Measurements from ENCODE around the gene LYSMD3. TPM values are rescaled to one million over a fixed set of nuclear protein-coding genes. Genes with fewer than 3 reads are reported as not detected.

Gene LYSMD3
- total RNA-seq, 2 experiments from 2014 or later: 9.5 to 14.8 TPM

- no peak for TF ChIP-seq EZH2phosphoT487 (IDR thresholded peaks at IDR 0.05; ENCODE audit: borderline replicate concordance, low read depth, low read length)
- TF ChIP-seq CTCF (conservative IDR thresholded peaks at IDR 0.05; ENCODE audit: low read length): no peak
- Histone ChIP-seq H3K4me2 (ENCODE audit: low read length) (no peak overlapping the region), H3K27ac (ENCODE audit: low read depth, low read length, poor library complexity, severe bottlenecking) (no peak overlapping the region), H3K36me3 (ENCODE audit: insufficient read depth, low read length) (peaks cover 9% of the 10 kb centered on the region; the same call in 1 of the 2 replicates), H3K9me3 (ENCODE audit: low read length) (no peaks in the 10 kb centered on the region), H3K79me2 (ENCODE audit: insufficient read depth, low read depth, low read length) (no peaks in the 10 kb centered on the region), H3K4me1 (ENCODE audit: insufficient read depth, low read length, poor library complexity, severe bottlenecking) (peaks cover 3% of the 10 kb centered on the region), H2AFZ (ENCODE audit: low read length) (no peak overlapping the region), H3K9me2 (ENCODE audit: insufficient read depth, low read length) (no peaks in the 10 kb centered on the region), H4K20me1 (ENCODE audit: insufficient read depth, low read length) (no peaks in the 10 kb centered on the region), H3K4me3 (ENCODE audit: low read depth, low read length, poor library complexity, severe bottlenecking) (no peak overlapping the region)
- no TSS peak for BruUV-seq (replicated peaks)
- POLR2A ChIA-PET: interaction anchor here (0.6 to 1.7 kb wide), 2 partner anchors 12 to 25 kb away, joined by 3 to 4 read pairs; no protein-coding TSS in a partner anchor
- intact Hi-C loops (cut with micrococcal nuclease; ENCODE audit: unreplicated experiment): no loop called here
- CTCF ChIA-PET (ENCODE audit: unreplicated experiment): no interaction called here
- no peak for DNase-seq (ENCODE audit: low spot score)
Observed at GRCh38 chr5:90503596-90503995, 25.8 kb downstream of the LYSMD3 start.

- no peak for TF ChIP-seq CTCF (conservative IDR thresholded peaks at IDR 0.05; ENCODE audit: low read length)
- no peak for TF ChIP-seq EZH2phosphoT487 (IDR thresholded peaks at IDR 0.05; ENCODE audit: borderline replicate concordance, low read depth, low read length)
- Histone ChIP-seq H3K4me3 (ENCODE audit: low read depth, low read length, poor library complexity, severe bottlenecking) (no peak overlapping the region), H3K36me3 (ENCODE audit: insufficient read depth, low read length) (peaks cover 48% of the 10 kb centered on the region), H3K4me1 (ENCODE audit: insufficient read depth, low read length, poor library complexity, severe bottlenecking) (no peaks in the 10 kb centered on the region), H3K9me3 (ENCODE audit: low read length) (peaks cover 8% of the 10 kb centered on the region; the same call in 1 of the 2 replicates), H4K20me1 (ENCODE audit: insufficient read depth, low read length) (no peaks in the 10 kb centered on the region), H3K9me2 (ENCODE audit: insufficient read depth, low read length) (no peaks in the 10 kb centered on the region), H3K27ac (ENCODE audit: low read depth, low read length, poor library complexity, severe bottlenecking) (no peak overlapping the region), H3K4me2 (ENCODE audit: low read length) (no peak overlapping the region), H2AFZ (ENCODE audit: low read length) (no peak overlapping the region), H3K79me2 (ENCODE audit: insufficient read depth, low read depth, low read length) (no peaks in the 10 kb centered on the region)
- CTCF ChIA-PET (ENCODE audit: unreplicated experiment): no interaction called here
- DNase-seq (ENCODE audit: low spot score): no peak
- intact Hi-C loops (cut with micrococcal nuclease; ENCODE audit: unreplicated experiment): no loop called here
- no TSS peak for BruUV-seq (replicated peaks)
- POLR2A ChIA-PET: no interaction called here
Observed at GRCh38 chr5:90495146-90495545, 34.2 kb downstream of the LYSMD3 start.

- H3K4me3 ChIP-seq (ENCODE audit: low read depth, low read length, poor library complexity, severe bottlenecking): no peak overlapping the region
- no TSS peak for BruUV-seq (replicated peaks)
- no peaks in the 10 kb centered on the region for H4K20me1 ChIP-seq (ENCODE audit: insufficient read depth, low read length)
- H3K36me3 ChIP-seq (ENCODE audit: insufficient read depth, low read length): peaks cover 48% of the 10 kb centered on the region
- no peak for DNase-seq (ENCODE audit: low spot score)
- intact Hi-C loops (cut with micrococcal nuclease; ENCODE audit: unreplicated experiment): no loop called here
- no peaks in the 10 kb centered on the region for H3K79me2 ChIP-seq (ENCODE audit: insufficient read depth, low read depth, low read length)
- ChIA-PET POLR2A (no interaction called here), CTCF (ENCODE audit: unreplicated experiment) (no interaction called here)
- no peak overlapping the region for H3K27ac ChIP-seq (ENCODE audit: low read depth, low read length, poor library complexity, severe bottlenecking)
- H3K9me2 ChIP-seq (ENCODE audit: insufficient read depth, low read length): no peaks in the 10 kb centered on the region
- no peaks in the 10 kb centered on the region for H3K4me1 ChIP-seq (ENCODE audit: insufficient read depth, low read length, poor library complexity, severe bottlenecking)
- peaks cover 8% of the 10 kb centered on the region; the same call in 1 of the 2 replicates for H3K9me3 ChIP-seq (ENCODE audit: low read length)
- H2AFZ ChIP-seq (ENCODE audit: low read length): no peak overlapping the region
- TF ChIP-seq CTCF (conservative IDR thresholded peaks at IDR 0.05; ENCODE audit: low read length): no peak
- no peak for TF ChIP-seq EZH2phosphoT487 (IDR thresholded peaks at IDR 0.05; ENCODE audit: borderline replicate concordance, low read depth, low read length)
- no peak overlapping the region for H3K4me2 ChIP-seq (ENCODE audit: low read length)
Observed at GRCh38 chr5:90494043-90494442, 35.3 kb downstream of the LYSMD3 start.

Measured in OCI-LY7 (cell line).